Left forelimb (tissue), 1 donor: ENCODE results near the gene PACS2.

Experiments
- DNase-seq: peaks from one replicate; pipeline ENCODE4 v3.0.0-alpha.2; 2018; ENCODE audit warnings: low spot score

PACS2 gene

GRCh38 chr14:105411017-105411941, 96.7 kb downstream of the PACS2 start:
- DNase-seq: peak; percentile 66

GRCh38 chr14:105411985-105412770, 97.6 kb downstream of the PACS2 start:
- DNase-seq: no peak

- DNase-seq: no peak
These were observed 98.4 kb downstream of the PACS2 start for GRCh38 chr14:105412771-105413543.

GRCh38 chr14:105413544-105413886, 99.0 kb downstream of the PACS2 start:
- DNase-seq: peak; percentile 61

GRCh38 chr14:105414456-105415371, 100.2 kb downstream of the PACS2 start:
- DNase-seq: peak; percentile 88

GRCh38 chr14:105415481-105416428, 101.2 kb downstream of the PACS2 start:
- no peak for DNase-seq

- DNase-seq: no peak
These were observed 102.1 kb downstream of the PACS2 start for GRCh38 chr14:105416671-105417070.

- DNase-seq: no peak
These were observed 103.2 kb downstream of the PACS2 start for GRCh38 chr14:105417690-105418121.

- no peak for DNase-seq
These were observed 104.0 kb downstream of the PACS2 start for GRCh38 chr14:105418269-105419194.

- DNase-seq: peak; percentile 68
These were observed 104.9 kb downstream of the PACS2 start, which contains the start of gene MTA1 for GRCh38 chr14:105419195-105420091. Gene MTA1 (plus strand): TSS chr14:105419827. CDS start chr14:105420036, 209 bp downstream.

GRCh38 chr14:105420101-105420973, 105.8 kb downstream of the PACS2 start:
- DNase-seq: no peak

GRCh38 chr14:105420974-105421674, 106.6 kb downstream of the PACS2 start:
- no peak for DNase-seq

- DNase-seq: peak; percentile 64
These were observed 107.4 kb downstream of the PACS2 start for GRCh38 chr14:105421723-105422615.

- no peak for DNase-seq
These were observed 108.3 kb downstream of the PACS2 start for GRCh38 chr14:105422695-105423487.
